Breast epithelium (tissue), 4 donors: ENCODE measurements around the gene GHRHR. TPM values are rescaled to one million over a fixed set of nuclear protein-coding genes. Genes with fewer than 3 reads are reported as not detected.
A peak's percentile ranks its signal among the peaks of the same experiment; 100 is the strongest.

ENCODE experiments used
- DNase-seq, 2 donors: peaks; one replicate each; pipeline ENCODE4 v3.0.0-alpha.2; 2019; ENCODE audit warnings: low spot score in 2 of 2
- H3K27ac ChIP-seq, 2 donors: fragments of 200-600 bp; sonication (generic) in 1 of 2; one replicate each; pipeline ENCODE4 v1.5.1; 2016 to 2019; ENCODE audit warnings: mild to moderate bottlenecking in 1 of 2
- H3K27me3 ChIP-seq, 2 donors: fragments of 200-600 bp; sonication (generic) in 1 of 2; one replicate each; pipeline versions ENCODE4 v1.5.1 to v1.6.0; 2017 to 2019; ENCODE audit warnings: control low read depth in 1 of 2, mild to moderate bottlenecking in 1 of 2
- H3K36me3 ChIP-seq: fragments of 200-600 bp; one replicate; pipeline ENCODE4 v1.5.1; 2019
- H3K4me1 ChIP-seq, 2 donors: fragments of 200-600 bp; sonication (generic); one replicate each; pipeline ENCODE4 v1.5.1; 2016 to 2019; ENCODE audit warnings: control low read depth in 1 of 2
- H3K4me3 ChIP-seq, 3 donors: fragments of 200-600 bp; sonication (generic); 1 replicate in 2 of 3; 2 replicates in 1 of 3; pipeline ENCODE4 v1.5.1; 2016 to 2019; ENCODE audit warnings: mild to moderate bottlenecking in 3 of 3, moderate library complexity in 2 of 3
- H3K9me3 ChIP-seq, 2 donors: fragments of 200-600 bp; sonication (generic) in 1 of 2; one replicate each; pipeline ENCODE4 v1.5.1; 2016 to 2019; ENCODE audit warnings: control low read depth in 1 of 2
- POLR2A ChIP-seq: fragments of 450-650 bp; IDR thresholded peaks from one replicate; pipeline ENCODE4 v1.6.1; 2016; ENCODE audit warnings: antibody characterized with exemption, mild to moderate bottlenecking, moderate library complexity
- POLR2AphosphoS5 ChIP-seq, 3 donors: sonication (generic); formaldehyde crosslinking; IDR thresholded peaks; one replicate each; pipeline ENCODE4 v1.6.1; 2017; ENCODE audit warnings: antibody characterized with exemption in 3 of 3
- intact Hi-C: fragments of 100-400 bp; cut with DNase I; formaldehyde crosslinking; loops from one replicate; pipeline ENCODE4 v1.15.1; 2023; ENCODE audit warnings: low total_unique reads
- total RNA-seq, 3 donors: library from RNA; depleted of rRNA; stranded (reverse); fragments of >200 nt; gene quantifications; one replicate each; pipeline ENCODE4 v1.1.0, GENCODE V29; 2016
- TF ChIP-seq, protein P1 (sequence below), 3 donors: fragments of 450-650 bp; IDR thresholded peaks; one replicate each; pipeline ENCODE4 v1.5.1; 2016 to 2017; ENCODE audit warnings: antibody characterized with exemption in 3 of 3, mild to moderate bottlenecking in 3 of 3, moderate library complexity in 3 of 3

Gene GHRHR
- total RNA-seq, 3 donors from 2014 or later = not detected

- H3K9me3 ChIP-seq = no peaks in the 10 kb centered on the region
- no peaks in the 10 kb centered on the region for H3K36me3 ChIP-seq
- H3K27ac ChIP-seq = no peak overlapping the region
- no peaks in the 10 kb centered on the region for H3K4me1 ChIP-seq
- peak overlapping the region in 1 of 3 donors; percentile 29 for H3K4me3 ChIP-seq
- TF ChIP-seq, protein P1, sequence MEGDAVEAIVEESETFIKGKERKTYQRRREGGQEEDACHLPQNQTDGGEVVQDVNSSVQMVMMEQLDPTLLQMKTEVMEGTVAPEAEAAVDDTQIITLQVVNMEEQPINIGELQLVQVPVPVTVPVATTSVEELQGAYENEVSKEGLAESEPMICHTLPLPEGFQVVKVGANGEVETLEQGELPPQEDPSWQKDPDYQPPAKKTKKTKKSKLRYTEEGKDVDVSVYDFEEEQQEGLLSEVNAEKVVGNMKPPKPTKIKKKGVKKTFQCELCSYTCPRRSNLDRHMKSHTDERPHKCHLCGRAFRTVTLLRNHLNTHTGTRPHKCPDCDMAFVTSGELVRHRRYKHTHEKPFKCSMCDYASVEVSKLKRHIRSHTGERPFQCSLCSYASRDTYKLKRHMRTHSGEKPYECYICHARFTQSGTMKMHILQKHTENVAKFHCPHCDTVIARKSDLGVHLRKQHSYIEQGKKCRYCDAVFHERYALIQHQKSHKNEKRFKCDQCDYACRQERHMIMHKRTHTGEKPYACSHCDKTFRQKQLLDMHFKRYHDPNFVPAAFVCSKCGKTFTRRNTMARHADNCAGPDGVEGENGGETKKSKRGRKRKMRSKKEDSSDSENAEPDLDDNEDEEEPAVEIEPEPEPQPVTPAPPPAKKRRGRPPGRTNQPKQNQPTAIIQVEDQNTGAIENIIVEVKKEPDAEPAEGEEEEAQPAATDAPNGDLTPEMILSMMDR (IDR thresholded peaks at IDR 0.05) = peak; percentile 78 to 82 (median 78)
- no peak for TF ChIP-seq POLR2AphosphoS5 (IDR thresholded peaks at IDR 0.05)
- TF ChIP-seq POLR2A = no peak
- H3K27me3 ChIP-seq = no peaks in the 10 kb centered on the region
- intact Hi-C loops = no loop called here
- peak; percentile 63 to 82 for DNase-seq
Observed at GRCh38 chr7:30983042-30983913, 19.5 kb downstream of the GHRHR start.

DNA sequence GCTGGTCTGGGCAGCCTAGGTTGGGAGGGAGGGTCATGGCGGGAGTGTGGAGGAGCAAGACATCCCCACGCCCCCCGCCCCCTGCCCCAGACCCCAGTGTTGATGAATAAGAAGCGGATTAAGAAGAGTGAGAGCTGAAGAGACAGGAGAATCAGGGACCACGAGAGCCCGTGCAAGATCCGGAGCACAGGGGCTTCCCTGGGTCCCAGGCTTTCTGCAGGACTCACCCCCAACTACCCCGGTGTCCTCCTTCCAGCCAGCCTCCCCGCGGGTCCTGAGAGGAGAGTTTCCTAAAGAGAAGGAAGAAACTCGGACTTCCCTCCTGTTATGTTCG is 20.1 kb downstream of the GHRHR start:
- intact Hi-C loops = no loop called here

DNA sequence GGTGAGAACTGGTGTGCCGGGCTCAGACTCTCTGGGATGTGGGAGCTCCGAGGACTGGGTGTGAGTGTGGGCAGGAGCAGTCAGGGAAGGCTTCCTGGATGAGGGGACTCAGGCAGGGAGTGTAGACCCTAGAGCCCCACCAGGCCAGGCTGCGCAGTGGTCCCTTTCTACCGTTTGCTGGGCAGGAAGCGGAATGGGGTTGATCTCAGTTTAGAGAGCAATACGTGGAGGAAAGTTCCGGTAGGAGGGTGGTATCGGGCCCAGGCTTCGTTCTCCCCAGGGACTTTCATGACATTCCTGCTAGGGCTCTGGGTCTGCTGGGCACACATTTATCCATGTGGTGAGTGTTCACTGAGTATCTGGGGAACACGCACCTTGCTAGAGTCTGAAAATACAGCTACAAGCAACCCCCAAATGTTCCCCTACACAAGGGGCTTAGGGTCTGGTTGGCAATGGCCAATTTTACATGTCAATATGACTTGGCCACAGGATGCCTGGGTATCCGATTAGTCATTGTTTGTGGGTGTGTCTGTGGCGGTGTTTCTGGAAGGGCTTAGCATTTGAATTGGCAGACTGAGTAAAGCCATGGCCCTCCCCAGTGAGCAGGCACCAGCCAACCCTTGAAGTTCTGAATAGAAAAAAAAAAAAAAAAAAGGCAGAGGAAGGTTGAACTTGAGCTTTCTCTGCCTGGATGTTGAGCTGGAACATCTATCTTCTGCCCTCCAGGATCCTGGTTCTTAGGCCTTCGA is 20.8 kb downstream of the GHRHR start:
- H3K9me3 ChIP-seq = no peaks in the 10 kb centered on the region
- TF ChIP-seq POLR2A = no peak
- TF ChIP-seq, protein P1 (IDR thresholded peaks at IDR 0.05) = no peak
- no peak for TF ChIP-seq POLR2AphosphoS5 (IDR thresholded peaks at IDR 0.05)
- no peaks in the 10 kb centered on the region for H3K4me1 ChIP-seq
- no peaks in the 10 kb centered on the region for H3K27me3 ChIP-seq
- H3K4me3 ChIP-seq = no peak overlapping the region
- H3K27ac ChIP-seq = no peak overlapping the region
- H3K36me3 ChIP-seq = no peaks in the 10 kb centered on the region
- intact Hi-C loops = no loop called here
- no peak for DNase-seq

More for the DNA sequence above, 20.1 kb downstream of the GHRHR start:
- no peak for TF ChIP-seq POLR2A
- TF ChIP-seq POLR2AphosphoS5 (IDR thresholded peaks at IDR 0.05) = no peak
- TF ChIP-seq, protein P1 (IDR thresholded peaks at IDR 0.05) = no peak
- no peak for DNase-seq
- H3K27ac ChIP-seq = no peak overlapping the region
- H3K27me3 ChIP-seq = no peaks in the 10 kb centered on the region
- no peaks in the 10 kb centered on the region for H3K36me3 ChIP-seq
- H3K9me3 ChIP-seq = no peaks in the 10 kb centered on the region
- peak overlapping the region in 1 of 3 donors; percentile 29 for H3K4me3 ChIP-seq
- H3K4me1 ChIP-seq = no peaks in the 10 kb centered on the region

DNA sequence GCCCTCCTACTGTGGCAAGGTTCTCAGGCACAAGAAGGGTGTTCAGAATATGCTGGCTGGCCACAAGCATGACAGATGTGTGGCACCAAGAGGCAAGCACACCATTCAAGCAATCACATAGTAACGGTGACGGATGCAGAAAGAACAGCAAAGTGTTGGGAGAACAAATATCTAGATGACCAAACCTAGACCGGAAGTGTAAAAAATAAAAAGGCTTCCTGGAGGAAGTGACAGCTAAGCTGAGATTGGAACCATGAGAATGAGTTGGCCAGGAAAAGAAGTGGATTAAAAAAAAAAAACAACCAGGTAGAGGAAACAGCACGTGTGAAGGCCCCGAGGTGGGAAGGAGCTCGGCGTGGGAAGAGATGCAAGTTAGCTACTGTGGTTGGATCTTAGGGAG is 22.0 kb downstream of the GHRHR start:
- intact Hi-C loops = no loop called here
- no peak for TF ChIP-seq POLR2A
- TF ChIP-seq POLR2AphosphoS5 (IDR thresholded peaks at IDR 0.05) = no peak
- TF ChIP-seq, protein P1 (IDR thresholded peaks at IDR 0.05) = no peak

GRCh38 chr7:30986331-30986730 is 22.6 kb downstream of the GHRHR start:
- H3K27ac ChIP-seq = no peak overlapping the region
- intact Hi-C loops = no loop called here
- DNase-seq = no peak
- H3K4me1 ChIP-seq = no peaks in the 10 kb centered on the region
- H3K27me3 ChIP-seq = no peaks in the 10 kb centered on the region
- H3K36me3 ChIP-seq = no peaks in the 10 kb centered on the region
- TF ChIP-seq POLR2A (no peak), POLR2AphosphoS5 (IDR thresholded peaks at IDR 0.05) (no peak)
- TF ChIP-seq, protein P1 (IDR thresholded peaks at IDR 0.05) = no peak
- H3K4me3 ChIP-seq = no peak overlapping the region
- no peaks in the 10 kb centered on the region for H3K9me3 ChIP-seq

More for the DNA sequence above, 22.0 kb downstream of the GHRHR start:
- no peaks in the 10 kb centered on the region for H3K4me1 ChIP-seq
- no peaks in the 10 kb centered on the region for H3K9me3 ChIP-seq
- H3K36me3 ChIP-seq = no peaks in the 10 kb centered on the region
- H3K27ac ChIP-seq = no peak overlapping the region
- DNase-seq = no peak
- no peaks in the 10 kb centered on the region for H3K27me3 ChIP-seq
- H3K4me3 ChIP-seq = no peak overlapping the region
